NCI-H748 (cell line): Measurements from ENCODE around the gene CDK16.

Experiments used
- DNase-seq: peaks from one replicate; lab custom pipeline; 2025; ENCODE audit not compliant: unreplicated experiment; lab: John Stamatoyannopoulos, UW

The CDK16 gene

GRCh38 chrX:47218280-47218919, at the start of gene CDK16:
CDK16 (plus strand) TSS chrX:47218681; CDS start chrX:47223558, 4,877 bp downstream.
- peak; percentile 85 for DNase-seq

- DNase-seq: no peak
These were observed 49.2 kb upstream of the CDK16 start for GRCh38 chrX:47169273-47169672.

GRCh38 chrX:47169726-47170515, 48.6 kb upstream of the CDK16 start:
- DNase-seq: no peak

GRCh38 chrX:47170861-47171692, 47.4 kb upstream of the CDK16 start:
- DNase-seq: no peak

- no peak for DNase-seq
These were observed 46.5 kb upstream of the CDK16 start for GRCh38 chrX:47171996-47172395.

- no peak for DNase-seq
These were observed 45.9 kb upstream of the CDK16 start for GRCh38 chrX:47172549-47172948.

- no peak for DNase-seq
These were observed 45.3 kb upstream of the CDK16 start for GRCh38 chrX:47172971-47173792.

GRCh38 chrX:47174376-47174775, 44.1 kb upstream of the CDK16 start:
- no peak for DNase-seq

GRCh38 chrX:47174846-47175587, 43.5 kb upstream of the CDK16 start:
- DNase-seq: no peak

GRCh38 chrX:47175588-47175980, 42.9 kb upstream of the CDK16 start:
- DNase-seq: no peak

- DNase-seq: no peak
These were observed 42.3 kb upstream of the CDK16 start for GRCh38 chrX:47176101-47176740.

GRCh38 chrX:47177079-47177478, 41.4 kb upstream of the CDK16 start:
- no peak for DNase-seq

GRCh38 chrX:47178337-47178736, 40.1 kb upstream of the CDK16 start:
- DNase-seq: no peak

GRCh38 chrX:47179221-47179927, 39.1 kb upstream of the CDK16 start:
- no peak for DNase-seq

GRCh38 chrX:47179928-47180255, 38.6 kb upstream of the CDK16 start:
- DNase-seq: no peak

- DNase-seq: no peak
These were observed 38.1 kb upstream of the CDK16 start for GRCh38 chrX:47180346-47180745.

GRCh38 chrX:47181301-47181700, 37.2 kb upstream of the CDK16 start:
- DNase-seq: no peak

GRCh38 chrX:47182106-47182700, 36.3 kb upstream of the CDK16 start:
- no peak for DNase-seq

GRCh38 chrX:47184486-47184885, 34.0 kb upstream of the CDK16 start:
- no peak for DNase-seq
